ENCODE measurements around the gene CDC42SE2. TPM values are rescaled to one million over a fixed set of nuclear protein-coding genes. Genes with fewer than 3 reads are reported as not detected.
"Not testable (repeated sequence)": the region's sequence is repeated elsewhere in the genome, so short reads cannot be mapped to it uniquely, and the experiment has no call there.

The CDC42SE2 gene
- total RNA-seq, 1 experiment from 2014 or later, result 46.1 TPM

DNA sequence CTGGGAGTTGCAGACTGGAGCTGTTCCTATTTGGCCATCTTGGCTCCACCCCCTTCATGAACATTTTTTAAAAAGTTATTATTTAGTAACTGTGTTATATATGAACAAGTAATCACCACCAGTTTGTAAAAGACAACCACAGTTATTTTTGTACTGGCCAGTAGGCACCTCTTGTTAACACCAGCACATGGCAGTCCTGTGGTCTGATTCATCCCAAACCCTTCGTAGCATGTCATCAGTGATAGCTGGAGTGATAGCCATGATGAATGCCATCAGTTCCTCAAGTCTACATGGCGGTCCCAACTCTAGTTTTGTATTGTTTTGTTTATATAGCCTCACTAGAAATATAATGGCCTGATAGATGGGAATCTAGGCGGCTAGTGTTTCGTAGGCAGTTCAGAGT is 74.2 kb downstream of the CDC42SE2 start:
- H3K36me3 ChIP-seq (ENCODE audit: control insufficient read depth, insufficient read depth, low read length), result no peaks in the 10 kb centered on the region
- no peaks in the 10 kb centered on the region for H3K27me3 ChIP-seq (ENCODE audit: control insufficient read depth, insufficient read depth, low read length)
- no peak overlapping the region for H3K4me3 ChIP-seq (ENCODE audit: low read depth in 2 of 2, low read length in 2 of 2)
- intact Hi-C loops (cut with micrococcal nuclease; ENCODE audit: unreplicated experiment) (no loop called here), in situ Hi-C loops (cut with HindIII; ENCODE audit: low pct_unique_long_range_greater_than_20kb, low sequenced_read_pairs) (no loop called here)
- ATAC-seq (no peak), DNase-seq (ENCODE audit: low read depth, low spot score) (no peak)
- POLR2A ChIA-PET, result no interaction called here
- CTCF ChIA-PET, result no interaction called here
- BruUV-seq (replicated peaks), result no TSS peak
- H3K9me3 ChIP-seq (ENCODE audit: control insufficient read depth, insufficient read depth, low read depth, low read length), result no peaks in the 10 kb centered on the region
- H3K4me1 ChIP-seq (ENCODE audit: control insufficient read depth, insufficient read depth, low read length), result no peaks in the 10 kb centered on the region
- no peak overlapping the region for H3K27ac ChIP-seq (ENCODE audit: low read length)
- TF ChIP-seq TCF7L2 (IDR thresholded peaks at IDR 0.05; ENCODE audit: low read depth, low read length) (no peak), SIN3A (IDR thresholded peaks at IDR 0.05; ENCODE audit: borderline replicate concordance, insufficient read depth, low read depth, low read length) (no peak), POLR2AphosphoS5 (IDR thresholded peaks at IDR 0.05; ENCODE audit: low read depth, low read length) (no peak)
- TF ChIP-seq, protein P1, sequence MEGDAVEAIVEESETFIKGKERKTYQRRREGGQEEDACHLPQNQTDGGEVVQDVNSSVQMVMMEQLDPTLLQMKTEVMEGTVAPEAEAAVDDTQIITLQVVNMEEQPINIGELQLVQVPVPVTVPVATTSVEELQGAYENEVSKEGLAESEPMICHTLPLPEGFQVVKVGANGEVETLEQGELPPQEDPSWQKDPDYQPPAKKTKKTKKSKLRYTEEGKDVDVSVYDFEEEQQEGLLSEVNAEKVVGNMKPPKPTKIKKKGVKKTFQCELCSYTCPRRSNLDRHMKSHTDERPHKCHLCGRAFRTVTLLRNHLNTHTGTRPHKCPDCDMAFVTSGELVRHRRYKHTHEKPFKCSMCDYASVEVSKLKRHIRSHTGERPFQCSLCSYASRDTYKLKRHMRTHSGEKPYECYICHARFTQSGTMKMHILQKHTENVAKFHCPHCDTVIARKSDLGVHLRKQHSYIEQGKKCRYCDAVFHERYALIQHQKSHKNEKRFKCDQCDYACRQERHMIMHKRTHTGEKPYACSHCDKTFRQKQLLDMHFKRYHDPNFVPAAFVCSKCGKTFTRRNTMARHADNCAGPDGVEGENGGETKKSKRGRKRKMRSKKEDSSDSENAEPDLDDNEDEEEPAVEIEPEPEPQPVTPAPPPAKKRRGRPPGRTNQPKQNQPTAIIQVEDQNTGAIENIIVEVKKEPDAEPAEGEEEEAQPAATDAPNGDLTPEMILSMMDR (IDR thresholded peaks at IDR 0.05), result no peak
- TF ChIP-seq, protein P2, sequence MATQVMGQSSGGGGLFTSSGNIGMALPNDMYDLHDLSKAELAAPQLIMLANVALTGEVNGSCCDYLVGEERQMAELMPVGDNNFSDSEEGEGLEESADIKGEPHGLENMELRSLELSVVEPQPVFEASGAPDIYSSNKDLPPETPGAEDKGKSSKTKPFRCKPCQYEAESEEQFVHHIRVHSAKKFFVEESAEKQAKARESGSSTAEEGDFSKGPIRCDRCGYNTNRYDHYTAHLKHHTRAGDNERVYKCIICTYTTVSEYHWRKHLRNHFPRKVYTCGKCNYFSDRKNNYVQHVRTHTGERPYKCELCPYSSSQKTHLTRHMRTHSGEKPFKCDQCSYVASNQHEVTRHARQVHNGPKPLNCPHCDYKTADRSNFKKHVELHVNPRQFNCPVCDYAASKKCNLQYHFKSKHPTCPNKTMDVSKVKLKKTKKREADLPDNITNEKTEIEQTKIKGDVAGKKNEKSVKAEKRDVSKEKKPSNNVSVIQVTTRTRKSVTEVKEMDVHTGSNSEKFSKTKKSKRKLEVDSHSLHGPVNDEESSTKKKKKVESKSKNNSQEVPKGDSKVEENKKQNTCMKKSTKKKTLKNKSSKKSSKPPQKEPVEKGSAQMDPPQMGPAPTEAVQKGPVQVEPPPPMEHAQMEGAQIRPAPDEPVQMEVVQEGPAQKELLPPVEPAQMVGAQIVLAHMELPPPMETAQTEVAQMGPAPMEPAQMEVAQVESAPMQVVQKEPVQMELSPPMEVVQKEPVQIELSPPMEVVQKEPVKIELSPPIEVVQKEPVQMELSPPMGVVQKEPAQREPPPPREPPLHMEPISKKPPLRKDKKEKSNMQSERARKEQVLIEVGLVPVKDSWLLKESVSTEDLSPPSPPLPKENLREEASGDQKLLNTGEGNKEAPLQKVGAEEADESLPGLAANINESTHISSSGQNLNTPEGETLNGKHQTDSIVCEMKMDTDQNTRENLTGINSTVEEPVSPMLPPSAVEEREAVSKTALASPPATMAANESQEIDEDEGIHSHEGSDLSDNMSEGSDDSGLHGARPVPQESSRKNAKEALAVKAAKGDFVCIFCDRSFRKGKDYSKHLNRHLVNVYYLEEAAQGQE (IDR thresholded peaks at IDR 0.05; ENCODE audit: insufficient read depth in 1 of 2, low read depth in 2 of 2, low read length in 1 of 2), result no peak

DNA sequence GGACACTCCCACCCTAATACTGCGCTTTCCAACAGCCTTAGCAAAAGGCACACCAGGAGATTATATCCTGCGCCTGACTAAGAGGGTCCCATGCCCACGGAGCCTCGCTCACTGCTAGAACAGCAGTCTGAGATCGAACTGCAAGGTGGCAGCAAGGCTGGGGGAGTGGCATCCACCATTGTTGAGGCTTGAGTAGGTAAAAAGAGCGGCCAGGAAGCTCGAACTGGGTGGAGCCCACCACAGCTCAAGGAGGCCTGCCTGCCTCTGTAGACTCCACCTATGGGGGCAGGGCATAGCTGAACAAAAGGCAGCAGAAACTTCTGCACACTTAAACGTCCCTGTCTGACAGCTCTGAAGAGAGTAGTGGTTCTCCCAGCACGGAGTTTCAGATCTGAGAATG is 80.4 kb downstream of the CDC42SE2 start:
- H3K36me3 ChIP-seq (ENCODE audit: control insufficient read depth, insufficient read depth, low read length); H3K27ac ChIP-seq (ENCODE audit: low read length); intact Hi-C loops (cut with micrococcal nuclease; ENCODE audit: unreplicated experiment); H3K27me3 ChIP-seq (ENCODE audit: control insufficient read depth, insufficient read depth, low read length); POLR2A ChIA-PET; H3K4me3 ChIP-seq (ENCODE audit: low read depth in 2 of 2, low read length in 2 of 2); H3K9me3 ChIP-seq (ENCODE audit: control insufficient read depth, insufficient read depth, low read depth, low read length); in situ Hi-C loops (cut with HindIII; ENCODE audit: low pct_unique_long_range_greater_than_20kb, low sequenced_read_pairs); CTCF ChIA-PET; H3K4me1 ChIP-seq (ENCODE audit: control insufficient read depth, insufficient read depth, low read length); ATAC-seq; DNase-seq (ENCODE audit: low read depth, low spot score); BruUV-seq (replicated peaks): not testable (repeated sequence)

DNA sequence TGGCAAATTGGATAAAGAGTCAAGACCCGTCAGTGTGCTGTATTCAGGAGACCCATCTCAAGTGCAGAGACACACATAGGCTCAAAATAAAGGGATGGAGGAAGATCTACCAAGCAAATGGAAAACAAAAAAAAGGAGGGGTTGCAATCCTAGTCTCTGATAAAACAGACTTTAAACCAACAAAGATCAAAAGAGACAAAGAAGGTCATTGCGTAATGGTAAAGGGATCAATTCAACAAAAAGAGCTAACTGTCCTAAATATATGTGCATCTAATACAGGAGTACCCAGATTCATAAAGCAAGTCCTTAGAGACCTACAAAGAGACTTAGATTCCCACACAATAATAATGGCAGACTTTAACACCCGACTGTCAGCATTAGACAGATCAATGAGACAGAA is 82.4 kb downstream of the CDC42SE2 start:
- DNase-seq (ENCODE audit: low read depth, low spot score); intact Hi-C loops (cut with micrococcal nuclease; ENCODE audit: unreplicated experiment); CTCF ChIA-PET; H3K4me3 ChIP-seq (ENCODE audit: low read depth in 2 of 2, low read length in 2 of 2); H3K36me3 ChIP-seq (ENCODE audit: control insufficient read depth, insufficient read depth, low read length); BruUV-seq (replicated peaks); in situ Hi-C loops (cut with HindIII; ENCODE audit: low pct_unique_long_range_greater_than_20kb, low sequenced_read_pairs); H3K9me3 ChIP-seq (ENCODE audit: control insufficient read depth, insufficient read depth, low read depth, low read length); ATAC-seq; H3K4me1 ChIP-seq (ENCODE audit: control insufficient read depth, insufficient read depth, low read length); H3K27ac ChIP-seq (ENCODE audit: low read length); H3K27me3 ChIP-seq (ENCODE audit: control insufficient read depth, insufficient read depth, low read length): not testable (repeated sequence)
- POLR2A ChIA-PET, result interaction anchor here (0.6 kb wide), 1 partner anchor 9 kb away, joined by 4 read pairs; no protein-coding TSS in a partner anchor
